GM21423 (cell line): ENCODE results near the gene RNASEL.
"Not testable (repeated sequence)": the region's sequence is repeated elsewhere in the genome, so short reads cannot be mapped to it uniquely, and the experiment has no call there.

Experiments used
- ATAC-seq: cut with Tn5 transposase; IDR thresholded peaks from one replicate; pipeline ENCODE4 v1.9.1; 2021; ENCODE audit warnings: mild to moderate bottlenecking, moderate library complexity; ENCODE audit not compliant: unreplicated experiment

The RNASEL gene

DNA sequence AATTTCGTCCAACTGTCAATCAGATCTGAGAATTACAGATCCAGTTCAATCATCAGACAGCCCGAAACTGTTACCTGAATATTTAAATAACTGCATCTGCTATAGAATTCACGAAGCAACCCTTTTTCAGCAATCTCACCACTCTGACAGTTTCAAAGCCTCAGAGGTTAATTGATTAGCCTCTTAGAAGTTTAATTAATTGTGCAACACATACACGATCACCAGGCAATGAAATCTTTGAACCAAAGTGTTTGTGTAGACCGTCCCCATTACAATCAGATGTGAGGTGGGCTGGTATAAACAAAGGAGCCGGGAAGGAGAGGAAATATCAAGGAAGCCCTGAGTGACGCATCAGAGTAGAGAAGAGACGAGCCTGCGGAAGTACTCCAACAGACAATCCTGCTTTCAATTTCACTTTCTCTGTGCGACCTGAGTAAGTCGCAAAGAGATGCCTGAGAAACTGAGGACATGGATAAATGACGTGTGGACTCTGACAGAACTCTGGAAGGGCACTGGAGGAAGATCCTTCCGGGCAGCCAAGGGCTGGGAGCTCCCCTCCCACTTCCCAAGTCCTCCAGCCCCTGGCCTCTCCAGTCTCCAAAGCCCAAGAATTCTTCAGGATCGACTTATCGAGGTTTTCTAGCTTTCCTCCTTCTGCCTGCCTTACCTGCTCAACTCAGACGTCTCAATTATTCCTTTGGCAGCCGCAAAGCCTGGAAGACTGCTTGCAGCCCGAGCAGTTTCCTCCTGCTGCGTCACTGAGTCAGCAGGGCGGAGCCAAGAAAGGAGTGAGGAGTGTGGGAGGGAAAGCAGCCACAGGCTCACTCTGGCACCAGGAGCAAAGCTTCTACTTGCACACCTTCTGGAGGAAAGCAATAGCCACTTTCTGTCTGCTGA lies at the start of gene RNASEL:
Gene RNASEL (minus strand): TSS at position 757 of the 897 bp plus-strand sequence. CDS start 2,450 bp downstream, outside the sequence.
- peak; percentile 87 for ATAC-seq

DNA sequence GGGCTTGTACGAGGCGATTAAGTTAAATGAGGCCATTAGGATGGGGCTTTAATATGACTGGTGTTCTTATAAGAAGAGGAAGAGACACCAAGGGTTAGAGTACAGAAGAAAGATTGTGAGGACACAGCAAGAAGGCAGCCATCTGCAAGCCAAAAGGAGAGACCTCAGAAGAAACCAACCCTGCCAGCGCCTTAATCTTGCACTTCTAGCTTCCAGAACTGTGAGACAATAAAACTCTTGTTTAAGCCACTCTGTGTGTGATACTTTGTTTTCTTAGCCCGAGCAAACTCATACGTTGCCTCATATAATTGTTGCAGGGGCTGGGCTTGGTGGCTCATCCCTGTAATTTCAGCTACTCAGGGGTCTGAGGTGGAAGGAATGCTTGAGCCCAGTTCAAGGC lies 48.7 kb upstream of the RNASEL start:
- ATAC-seq, result no peak

- ATAC-seq, result no peak
Measured at GRCh38 chr1:182635871-182636270, 46.8 kb upstream of the RNASEL start.

DNA sequence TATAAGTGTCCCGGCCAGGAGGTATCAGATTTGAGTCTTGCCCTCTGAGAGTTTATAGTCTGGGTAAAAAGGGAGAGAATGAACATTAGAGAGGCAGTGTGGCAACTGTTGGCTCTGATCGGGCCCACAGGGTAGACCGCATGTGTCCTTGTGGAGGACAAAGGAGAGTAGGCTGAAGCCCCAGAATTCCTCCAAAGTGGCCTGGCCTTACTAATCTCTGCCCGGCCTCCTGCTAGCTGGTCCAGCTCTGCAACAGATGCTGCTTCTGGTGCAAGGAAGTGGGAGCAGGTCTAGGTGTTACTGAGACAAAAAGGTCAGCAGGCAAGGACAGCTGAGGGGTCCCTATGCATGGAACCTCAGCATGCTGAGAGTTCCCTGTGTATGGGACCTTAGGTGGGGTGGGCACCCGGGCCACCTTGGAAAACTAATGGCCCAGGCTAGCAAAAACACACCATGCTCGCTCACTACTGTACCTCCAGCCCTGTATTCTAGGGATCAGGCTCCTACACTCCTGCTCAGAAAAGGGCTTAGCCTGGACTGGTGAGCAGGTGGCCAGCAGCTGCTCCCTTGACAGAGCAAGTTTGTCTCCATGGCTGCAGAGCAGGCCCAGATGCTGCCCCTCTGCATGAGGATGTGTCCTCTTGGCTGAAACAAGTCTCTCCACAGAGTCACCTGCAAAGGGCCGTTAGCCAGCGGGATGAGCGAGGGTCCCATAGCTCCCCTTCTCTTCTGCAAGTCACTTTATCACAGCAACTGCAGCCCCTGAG lies 45.4 kb upstream of the RNASEL start:
- ATAC-seq, result no peak

GRCh38 chr1:182633657-182634281 lies 44.7 kb upstream of the RNASEL start:
- ATAC-seq, result no peak

DNA sequence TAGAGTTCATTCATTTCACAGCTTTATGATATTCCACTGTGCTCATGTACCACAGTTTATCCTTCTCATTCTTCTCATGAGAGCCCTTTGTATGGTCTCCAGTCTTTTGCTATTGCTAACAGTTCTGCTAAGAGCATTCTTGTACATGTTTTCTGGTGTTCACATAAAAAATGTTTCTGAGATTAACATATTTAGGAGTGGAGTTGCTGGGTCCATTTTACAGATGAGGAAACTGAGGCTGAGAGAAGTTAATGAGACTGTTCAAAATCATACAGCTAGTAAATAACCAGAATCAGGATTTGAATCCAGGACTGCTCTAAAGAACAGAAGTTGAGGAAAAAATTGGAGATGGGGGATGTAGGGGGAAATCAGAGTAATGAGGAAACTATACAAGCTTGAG lies 44.0 kb upstream of the RNASEL start:
- ATAC-seq, result no peak

- ATAC-seq, result not testable (repeated sequence)
Measured at GRCh38 chr1:182632441-182632857, 43.4 kb upstream of the RNASEL start.

DNA sequence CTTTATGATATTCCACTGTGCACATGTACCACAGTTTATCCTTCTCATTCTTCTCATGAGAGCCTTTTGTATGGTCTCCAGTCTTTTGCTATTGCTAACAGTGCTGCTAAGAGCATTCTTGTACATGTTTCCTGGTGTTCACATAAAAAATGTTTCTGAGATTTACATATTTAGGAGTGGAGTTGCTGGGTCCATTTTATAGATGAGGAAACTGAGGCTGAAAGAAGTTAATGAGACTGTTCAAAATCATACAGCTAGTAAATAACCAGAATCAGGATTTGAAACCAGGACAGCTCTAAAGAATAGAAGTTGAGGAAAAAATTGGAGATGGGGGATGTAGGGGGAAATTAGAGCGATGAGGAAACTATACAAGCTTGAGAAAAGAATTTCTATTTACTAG lies 42.9 kb upstream of the RNASEL start:
- ATAC-seq, result no peak

DNA sequence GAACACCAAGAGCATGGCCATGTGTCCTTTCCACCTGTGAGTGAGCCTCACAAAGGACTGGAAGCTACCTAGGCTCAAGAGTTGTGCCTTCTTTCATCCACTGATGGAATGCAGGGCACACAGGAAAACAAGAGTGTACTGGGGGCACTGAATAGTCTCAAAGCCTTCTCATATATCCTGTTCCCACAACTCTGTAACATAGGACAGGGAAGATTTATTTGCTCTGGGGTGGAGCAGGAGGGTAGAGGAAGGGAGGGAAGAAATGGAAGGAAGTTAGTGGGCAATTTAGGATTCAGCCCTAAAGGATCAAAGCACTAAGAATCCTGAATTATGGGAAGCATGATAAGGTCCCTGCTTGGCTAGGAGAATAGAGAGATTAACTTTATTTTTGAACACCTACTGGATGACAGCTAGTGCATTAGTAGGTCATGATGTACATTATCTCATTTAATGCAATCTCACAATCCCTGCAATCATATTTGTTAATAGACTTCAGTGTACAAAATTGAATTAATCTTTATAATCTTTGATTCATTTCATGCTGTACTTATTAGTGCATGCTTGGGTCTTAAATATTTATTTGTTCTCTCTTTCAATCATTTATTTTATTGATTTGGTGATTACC lies 42.1 kb upstream of the RNASEL start:
- no peak for ATAC-seq

GRCh38 chr1:182630586-182630985 lies 41.5 kb upstream of the RNASEL start:
- no peak for ATAC-seq

- peak; percentile 64 for ATAC-seq
Measured at GRCh38 chr1:182629499-182630096, 40.5 kb upstream of the RNASEL start.

DNA sequence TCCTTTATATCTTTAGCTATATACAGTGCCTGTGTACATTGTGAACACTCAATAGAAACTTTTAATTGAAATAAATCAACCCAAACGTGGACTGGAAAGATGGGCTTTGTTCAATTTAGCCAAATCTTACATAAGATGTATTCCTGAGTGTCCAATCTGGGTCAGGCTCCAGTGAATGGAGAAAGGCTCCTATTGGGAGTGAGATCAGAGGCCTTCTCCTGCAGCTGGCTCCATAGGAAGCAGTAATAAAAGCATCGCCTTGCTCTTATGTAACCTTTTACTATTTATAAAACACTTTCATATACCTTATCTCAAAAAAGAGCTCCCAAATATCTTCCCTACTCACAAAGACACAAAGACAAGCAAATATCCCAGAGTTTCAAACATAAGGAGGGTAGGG lies 40.0 kb upstream of the RNASEL start:
- no peak for ATAC-seq

DNA sequence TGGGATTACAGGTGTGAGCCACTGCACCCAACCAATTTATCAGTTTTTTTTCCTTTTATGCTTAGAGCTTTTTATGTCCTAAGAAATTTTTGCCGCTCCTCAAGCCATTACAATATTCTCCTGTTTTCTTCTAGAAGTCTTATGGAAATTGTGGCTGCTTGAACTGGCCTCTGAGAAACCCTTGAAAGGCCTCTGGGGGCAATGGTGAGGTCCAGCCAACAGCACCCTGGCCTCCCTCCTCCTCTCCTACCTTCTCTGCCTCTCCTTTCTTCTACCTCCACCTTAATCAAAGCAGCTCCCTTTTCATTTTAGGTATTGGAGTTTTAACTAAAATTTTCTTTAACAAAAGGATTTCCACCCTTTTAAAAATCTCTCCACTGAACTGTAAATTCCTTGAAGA lies 39.6 kb upstream of the RNASEL start:
- no peak for ATAC-seq

GRCh38 chr1:182627622-182628021 lies 38.6 kb upstream of the RNASEL start:
- ATAC-seq, result no peak

DNA sequence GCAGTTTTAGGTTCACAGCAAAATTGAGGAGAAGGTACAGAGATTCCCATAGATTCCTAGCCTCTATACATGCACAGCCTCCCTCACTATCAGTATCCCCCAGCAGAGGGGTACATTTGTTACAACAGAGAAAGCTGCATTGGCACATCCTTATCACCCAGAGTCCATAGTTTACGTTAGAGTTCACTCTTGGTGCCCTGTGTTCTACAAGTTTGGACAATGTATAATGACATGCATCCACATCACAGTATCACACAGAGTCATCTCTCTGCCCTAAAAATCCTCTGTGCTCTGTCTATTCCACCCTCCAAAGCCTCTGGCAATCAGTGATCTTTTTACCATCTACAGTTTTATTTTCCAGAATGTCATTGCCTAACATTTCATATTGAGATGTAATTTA lies 37.5 kb upstream of the RNASEL start:
- ATAC-seq, result no peak

GRCh38 chr1:182625719-182626504 lies 36.9 kb upstream of the RNASEL start:
- ATAC-seq, result no peak

GRCh38 chr1:182625024-182625423 lies 36.0 kb upstream of the RNASEL start:
- ATAC-seq, result no peak

- ATAC-seq, result no peak
Measured at GRCh38 chr1:182624577-182624976, 35.5 kb upstream of the RNASEL start.

DNA sequence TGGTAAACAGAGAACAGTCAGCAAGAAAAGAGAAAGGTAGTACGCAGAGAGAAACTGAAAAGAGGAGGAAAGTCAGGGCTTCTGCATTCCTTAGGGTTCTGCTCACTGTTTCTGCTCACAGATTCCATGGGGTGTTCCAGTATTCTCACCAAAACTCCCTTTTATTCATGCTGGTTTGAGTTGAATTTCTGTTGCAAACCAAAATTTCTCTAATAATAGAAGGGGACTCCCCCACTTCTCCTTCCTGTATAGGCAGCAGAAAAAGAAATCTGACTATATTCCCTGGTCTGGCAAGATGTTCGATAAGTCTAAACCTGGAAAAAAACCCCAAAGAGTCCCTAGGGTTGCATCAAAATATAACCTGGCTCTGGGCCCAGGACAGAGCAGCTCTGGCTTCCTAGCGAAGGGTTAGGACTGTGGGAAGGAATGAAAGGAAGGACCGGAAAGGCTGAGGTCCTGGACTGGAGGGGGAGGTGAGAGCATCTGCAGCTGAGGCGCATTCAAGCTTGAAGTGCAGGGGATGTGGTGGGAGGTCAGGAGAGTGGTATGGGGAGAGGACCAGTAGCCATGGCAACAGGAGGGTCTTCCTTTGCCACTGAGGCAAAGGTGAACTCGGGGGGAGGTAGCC lies 34.0 kb upstream of the RNASEL start:
- ATAC-seq, result peak; percentile 65
